A673 (cell line): ENCODE data around the gene ITGB6. TPM values are rescaled to one million over a fixed set of nuclear protein-coding genes. Genes with fewer than 3 reads are reported as not detected.

Experiments
- BruUV-seq: library from RNA; stranded (reverse); fragments of 400-500 nt; replicated peaks from 2 replicates; lab custom pipeline; 2021; lab: Mats Ljungman, UMichigan
- CTCF ChIA-PET: fragments of 300-600 bp; sonication (Branson Sonifier 250); formaldehyde crosslinking; loops from one replicate; lab custom pipeline; 2022; ENCODE audit warnings: antibody characterized with exemption; lab: Charles Lee
- POLR2A ChIA-PET: fragments of 300-600 bp; sonication (Branson Sonifier 250); formaldehyde crosslinking; loops from one replicate; lab custom pipeline; 2022; ENCODE audit warnings: antibody characterized with exemption; ENCODE audit not compliant: low non-redundant PET; lab: Charles Lee
- DNase-seq: peaks from one replicate; pipeline ENCODE4 v3.0.0-alpha.2; 2015; ENCODE audit warnings: low spot score
- H3K27ac ChIP-seq: fragments of 200-600 bp; sonication (generic); 2 replicates; pipeline ENCODE4 v1.5.1; 2016; ENCODE audit warnings: mixed run types, low read depth, mild to moderate bottlenecking, mixed read lengths, antibody characterized with exemption, low read length; ENCODE audit not compliant: poor library complexity, severe bottlenecking
- H3K27me3 ChIP-seq: fragments of 200-600 bp; sonication (generic); replicated peaks from 2 replicates; pipeline ENCODE4 v1.6.1; 2017; ENCODE audit warnings: mixed run types, low read depth, mild to moderate bottlenecking, mixed read lengths, antibody characterized with exemption, low read length; ENCODE audit not compliant: insufficient read depth, poor library complexity
- H3K36me3 ChIP-seq: fragments of 200-600 bp; sonication (generic); 2 replicates; pipeline ENCODE4 v1.6.1; 2016; ENCODE audit warnings: mixed run types, mild to moderate bottlenecking, mixed read lengths, antibody characterized with exemption, low read length; ENCODE audit not compliant: insufficient read depth, poor library complexity, severe bottlenecking
- H3K4me1 ChIP-seq: fragments of 200-600 bp; sonication (generic); 2 replicates; pipeline ENCODE4 v1.6.1; 2017; ENCODE audit warnings: mixed run types, mild to moderate bottlenecking, mixed read lengths, antibody characterized with exemption, low read length; ENCODE audit not compliant: insufficient read depth, poor library complexity, severe bottlenecking
- H3K4me3 ChIP-seq: fragments of 200-600 bp; sonication (generic); 2 replicates; pipeline ENCODE4 v1.5.1; 2016; ENCODE audit warnings: low read depth, mixed run types, mild to moderate bottlenecking, mixed read lengths, low read length; ENCODE audit not compliant: poor library complexity, severe bottlenecking
- H3K9me3 ChIP-seq: fragments of 200-600 bp; sonication (generic); 2 replicates; pipeline ENCODE4 v1.6.1; 2016; ENCODE audit warnings: mixed run types, low read depth, mild to moderate bottlenecking, mixed read lengths, antibody characterized with exemption, low read length; ENCODE audit not compliant: poor library complexity, severe bottlenecking
- CTCF ChIP-seq: fragments of 300-800, 200-600 bp; sonication (generic); conservative IDR thresholded peaks from 2 replicates; pipeline ENCODE4 v1.5.1; 2017; ENCODE audit warnings: low read depth, mild to moderate bottlenecking, antibody characterized with exemption, low read length, moderate library complexity, mixed read lengths
- EZH2 ChIP-seq: fragments of 200-600 bp; sonication (generic); IDR thresholded peaks from 2 replicates; pipeline ENCODE4 v1.6.1; 2017; ENCODE audit warnings: borderline replicate concordance, low read depth, mild to moderate bottlenecking, mixed read lengths, antibody characterized with exemption, low read length; ENCODE audit not compliant: poor library complexity, severe bottlenecking
- intact Hi-C: fragments of 100-400 bp; cut with micrococcal nuclease; formaldehyde crosslinking; loops from one replicate; pipeline ENCODE4 v1.10.0; 2022; ENCODE audit not compliant: unreplicated experiment
- total RNA-seq: library from RNA; stranded (reverse); gene quantifications from 2 replicates; pipeline ENCODE4 v1.2.3, GENCODE V29; 2021

Gene ITGB6
- total RNA-seq, 1 experiment from 2014 or later: not detected

- CTCF ChIA-PET: interaction anchor here (0.5 kb wide), 1 partner anchor 20 kb away, joined by 3 read pairs; no protein-coding TSS in a partner anchor
- no peak for TF ChIP-seq EZH2
- TF ChIP-seq CTCF: no peak
- Histone ChIP-seq H3K27me3 (no peaks in the 10 kb centered on the region), H3K4me3 (no peak overlapping the region), H3K9me3 (no peaks in the 10 kb centered on the region), H3K4me1 (peaks cover 23% of the 10 kb centered on the region), H3K36me3 (no peaks in the 10 kb centered on the region), H3K27ac (no peak overlapping the region)
- intact Hi-C loops: no loop called here
- DNase-seq: no peak
- BruUV-seq: no TSS peak
- POLR2A ChIA-PET: interaction anchor here (0.7 kb wide), 1 partner anchor 30 kb away, joined by 3 read pairs; no protein-coding TSS in a partner anchor
Measured at GRCh38 chr2:160226367-160226766, 26.3 kb upstream of the ITGB6 start.

GRCh38 chr2:160225722-160226121 is 25.6 kb upstream of the ITGB6 start:
- no peaks in the 10 kb centered on the region for H3K36me3 ChIP-seq
- H3K27me3 ChIP-seq: no peaks in the 10 kb centered on the region
- intact Hi-C loops: no loop called here
- POLR2A ChIA-PET: no interaction called here
- no peak overlapping the region for H3K27ac ChIP-seq
- no peak for TF ChIP-seq EZH2
- TF ChIP-seq CTCF: no peak
- no peak for DNase-seq
- no TSS peak for BruUV-seq
- no peaks in the 10 kb centered on the region for H3K9me3 ChIP-seq
- CTCF ChIA-PET: interaction anchor here (0.5 kb wide), 1 partner anchor 21 kb away, joined by 3 read pairs; no protein-coding TSS in a partner anchor
- H3K4me1 ChIP-seq: peaks cover 29% of the 10 kb centered on the region
- H3K4me3 ChIP-seq: no peak overlapping the region

- intact Hi-C loops: no loop called here
- Histone ChIP-seq H3K4me1 (peaks cover 29% of the 10 kb centered on the region), H3K9me3 (no peaks in the 10 kb centered on the region), H3K4me3 (no peak overlapping the region), H3K27ac (no peak overlapping the region), H3K27me3 (no peaks in the 10 kb centered on the region), H3K36me3 (no peaks in the 10 kb centered on the region)
- no peak for DNase-seq
- CTCF ChIA-PET: interaction anchor here (0.6 kb wide), 1 partner anchor 745 kb away, joined by 3 read pairs; no protein-coding TSS in a partner anchor
- POLR2A ChIA-PET: no interaction called here
- no TSS peak for BruUV-seq
- TF ChIP-seq CTCF (no peak), EZH2 (no peak)
Measured at GRCh38 chr2:160224507-160224906, 24.4 kb upstream of the ITGB6 start.
